Measurements from ENCODE around the gene KSR2.
"Not testable (repeated sequence)": the region's sequence is repeated elsewhere in the genome, so short reads cannot be mapped to it uniquely, and the experiment has no call there.

KSR2 gene

GRCh38 chr12:117967512-117967911, 1.3 kb downstream of the KSR2 start:
- no peak for DNase-seq (ENCODE audit: low spot score)

- no peak for DNase-seq (ENCODE audit: low spot score)
Observed at GRCh38 chr12:117967043-117967442, 1.7 kb downstream of the KSR2 start.

- no peak for DNase-seq (ENCODE audit: low spot score)
Observed at GRCh38 chr12:117966511-117966910, 2.3 kb downstream of the KSR2 start.

DNA sequence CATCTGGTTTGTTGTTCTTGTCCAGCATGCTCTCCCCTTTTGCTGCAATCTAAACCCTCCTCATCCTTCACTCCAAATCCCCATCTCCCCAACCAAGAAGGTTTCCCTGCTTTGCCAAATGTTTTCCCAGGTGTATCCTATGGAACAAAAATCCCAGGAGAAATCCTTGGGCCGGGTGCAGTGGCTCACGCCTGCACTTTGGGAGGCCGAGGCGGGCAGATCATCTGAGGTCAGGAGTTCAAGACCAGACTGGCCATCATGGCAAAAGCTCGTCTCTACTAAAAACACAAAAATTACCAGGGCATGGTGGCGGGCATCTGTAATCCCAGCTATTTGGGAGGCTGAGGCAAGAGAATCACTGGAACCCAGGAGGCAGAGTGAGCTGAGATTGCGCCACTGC, 5.0 kb downstream of the KSR2 start:
- no peak for DNase-seq (ENCODE audit: low spot score)

- no peak for DNase-seq (ENCODE audit: low spot score)
Observed at GRCh38 chr12:117936722-117937484, 31.9 kb downstream of the KSR2 start.

GRCh38 chr12:117933545-117933944, 35.2 kb downstream of the KSR2 start:
- no peak for DNase-seq (ENCODE audit: low spot score)

DNA sequence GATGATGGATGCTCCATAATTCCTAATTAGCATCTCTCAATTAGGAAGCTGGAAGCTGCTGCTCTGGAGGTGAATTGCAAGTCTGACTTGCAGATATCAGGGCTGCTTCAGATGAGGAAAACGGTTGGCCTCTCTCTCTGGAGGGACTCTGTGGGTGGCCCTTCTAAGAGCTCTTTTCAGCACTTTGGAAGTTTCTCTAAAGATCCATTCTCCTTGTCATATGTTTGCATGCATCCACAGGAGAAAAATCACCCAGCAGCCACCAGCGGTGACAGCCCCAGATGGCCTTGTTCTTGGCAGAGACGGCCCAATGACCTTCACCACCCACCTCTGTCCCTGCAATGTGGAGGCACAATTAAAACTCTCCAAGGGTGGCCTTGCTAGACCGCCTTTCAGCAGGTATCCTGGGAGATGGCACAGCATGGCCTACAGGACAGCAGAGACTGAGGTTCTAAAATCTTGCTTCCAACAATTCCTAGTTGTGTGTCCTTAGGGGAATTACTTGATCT, 42.3 kb downstream of the KSR2 start:
- no peak for DNase-seq (ENCODE audit: low spot score)

DNA sequence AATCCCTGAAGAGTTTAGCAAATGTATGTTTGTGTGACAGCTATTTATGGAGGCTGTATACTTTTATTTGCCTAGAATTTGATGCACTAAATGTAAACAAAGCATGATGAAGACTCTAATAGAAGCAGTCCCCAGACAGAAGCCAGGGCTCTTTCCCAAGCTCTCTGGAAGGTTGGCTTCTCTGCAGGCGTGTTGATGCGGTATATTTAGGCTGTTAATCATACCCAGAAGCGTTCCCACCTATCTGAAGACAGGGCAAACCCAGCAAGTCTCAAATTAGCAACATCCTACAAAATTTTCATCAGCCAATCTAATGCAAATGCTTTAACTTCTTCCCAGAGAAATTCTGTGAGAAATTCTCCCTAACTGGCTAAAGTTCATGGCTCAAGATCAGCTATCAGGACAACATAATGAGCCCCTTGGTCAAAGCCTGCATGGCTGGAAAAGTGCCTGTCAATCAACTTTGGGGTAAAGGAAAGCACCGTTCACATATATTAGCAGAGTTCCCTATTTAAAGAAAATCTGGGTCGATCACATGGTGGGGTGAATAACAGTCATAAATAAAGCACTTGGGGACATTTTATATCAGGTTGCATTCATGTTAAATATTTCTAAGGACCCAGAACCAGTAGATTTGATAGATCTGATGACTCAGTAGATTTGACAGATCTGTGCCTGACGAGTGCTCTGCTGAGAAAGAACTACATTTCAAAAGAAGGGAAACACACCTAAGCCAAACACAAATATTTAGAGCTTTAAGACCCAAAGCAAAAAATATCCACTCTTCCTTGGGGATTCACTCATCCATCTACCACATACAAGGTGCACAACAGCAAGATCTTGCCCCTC, 46.6 kb downstream of the KSR2 start:
- no peak for DNase-seq (ENCODE audit: low spot score)

DNA sequence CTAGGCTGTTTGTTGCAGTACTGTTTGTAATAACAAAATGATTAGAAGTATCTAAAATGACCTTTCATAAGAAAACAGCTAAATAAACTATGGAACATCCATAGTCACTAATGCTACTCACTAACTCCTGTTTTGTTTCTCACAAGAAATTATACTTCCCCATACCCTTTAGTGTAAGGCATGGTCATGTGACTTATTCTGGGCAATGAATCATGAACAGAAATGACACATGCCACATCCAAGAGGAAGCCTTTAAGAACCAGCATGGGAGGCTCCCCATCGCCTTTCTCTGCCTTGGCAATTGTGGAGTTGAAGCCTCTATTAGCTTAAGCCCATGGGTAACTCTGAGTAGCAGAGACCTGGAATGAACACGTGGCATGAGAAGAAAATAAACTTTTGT, 49.3 kb downstream of the KSR2 start:
- no peak for DNase-seq (ENCODE audit: low spot score)

GRCh38 chr12:117914686-117915085, 54.1 kb downstream of the KSR2 start:
- no peak for DNase-seq (ENCODE audit: low spot score)

GRCh38 chr12:117912756-117913155, 56.0 kb downstream of the KSR2 start:
- DNase-seq (ENCODE audit: low spot score): no peak

GRCh38 chr12:117908411-117908810, 60.4 kb downstream of the KSR2 start:
- DNase-seq (ENCODE audit: low spot score): no peak

GRCh38 chr12:117907108-117907689, 61.6 kb downstream of the KSR2 start:
- DNase-seq (ENCODE audit: low spot score): no peak

- no peak for DNase-seq (ENCODE audit: low spot score)
Observed at GRCh38 chr12:117904051-117904450, 64.7 kb downstream of the KSR2 start.

DNA sequence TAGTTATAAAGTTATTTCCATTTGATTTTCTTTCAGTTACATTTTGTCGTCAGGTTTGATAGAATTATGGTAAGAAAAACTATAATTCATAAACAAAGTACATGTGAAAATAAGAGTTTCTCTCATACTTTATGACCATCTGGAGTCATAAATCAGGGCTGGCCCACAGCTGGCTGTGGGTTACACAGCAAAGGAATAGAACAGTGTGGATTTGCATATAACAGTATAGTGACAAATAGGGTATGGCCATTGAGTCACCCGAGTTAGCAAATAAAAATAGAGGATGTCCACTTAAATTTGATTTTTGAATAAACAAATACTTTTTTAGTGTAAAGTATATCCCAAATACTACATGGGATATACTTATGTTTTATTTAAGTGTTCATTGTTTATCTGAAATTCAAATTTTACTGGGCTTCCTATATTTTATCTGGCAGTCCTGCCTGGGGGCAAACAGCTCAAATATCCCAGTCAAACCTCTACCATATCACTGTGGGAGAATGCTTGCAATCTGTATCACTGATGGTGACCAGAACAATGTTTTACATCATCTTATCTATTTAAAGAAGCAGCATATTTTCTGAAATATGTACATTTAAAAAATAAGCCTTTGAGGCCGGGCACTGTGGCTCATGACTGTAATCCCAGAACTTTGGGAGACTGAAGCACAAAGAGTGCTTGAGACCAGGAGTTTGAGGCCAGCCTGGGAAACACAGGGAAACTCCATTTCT, 65.5 kb downstream of the KSR2 start:
- DNase-seq (ENCODE audit: low spot score): no peak

- DNase-seq (ENCODE audit: low spot score): no peak
Observed at GRCh38 chr12:117901631-117902030, 67.2 kb downstream of the KSR2 start.

GRCh38 chr12:117900561-117900960, 68.2 kb downstream of the KSR2 start:
- DNase-seq (ENCODE audit: low spot score): no peak

DNA sequence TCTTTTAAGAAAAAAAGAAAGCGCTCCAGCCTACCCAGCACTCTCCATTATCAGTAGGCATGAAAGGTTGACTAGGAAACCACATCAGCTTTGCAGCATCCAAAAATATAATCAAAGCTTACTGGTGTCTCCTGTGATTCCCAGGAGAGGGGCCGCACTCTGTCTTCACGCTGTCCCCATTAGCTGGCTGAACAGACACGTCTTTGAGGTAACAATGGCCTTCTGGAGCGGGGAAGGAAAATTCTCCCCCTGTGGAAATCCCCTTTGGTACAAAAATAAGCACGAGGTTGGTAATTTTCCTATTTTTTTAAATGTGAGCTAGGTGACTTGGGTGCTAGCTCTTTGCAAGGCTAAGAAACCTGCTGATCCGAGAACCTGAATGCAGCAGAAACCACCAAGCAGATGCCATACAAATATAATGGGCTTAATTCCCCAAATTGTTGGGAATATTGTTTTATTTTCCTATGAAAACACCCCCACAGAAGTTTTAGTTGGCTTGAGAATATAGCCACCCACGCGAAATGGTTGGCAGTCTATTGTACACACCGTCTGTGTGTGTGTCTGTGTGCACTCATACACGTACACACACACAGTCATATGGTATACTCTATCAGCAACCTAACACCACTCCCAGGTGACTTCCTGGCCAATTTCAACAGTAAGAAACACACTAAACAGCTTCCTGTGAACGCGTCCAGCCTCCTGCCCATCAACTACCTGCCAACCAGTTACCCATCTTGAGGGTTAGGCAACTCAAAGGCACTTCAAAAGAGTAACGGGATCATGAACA, 71.2 kb downstream of the KSR2 start:
- no peak for DNase-seq (ENCODE audit: low spot score)

DNA sequence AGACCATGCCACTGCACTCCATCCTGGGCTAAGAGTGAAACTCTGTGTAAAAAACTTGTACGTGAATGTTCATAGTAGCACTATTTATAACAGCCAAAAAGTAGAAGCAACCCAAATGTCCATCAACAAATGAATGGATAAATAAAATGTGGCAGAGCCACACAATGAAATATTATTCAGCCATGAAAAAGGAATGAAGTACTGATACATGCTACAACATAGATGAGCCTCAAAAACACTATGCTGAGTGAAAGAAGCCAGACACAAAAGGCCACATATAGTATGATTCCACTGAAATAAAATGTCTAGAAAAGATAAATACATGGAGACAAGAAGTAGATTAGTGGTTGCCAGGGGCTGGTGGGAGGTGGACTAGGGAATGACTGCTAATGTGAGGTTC, 72.8 kb downstream of the KSR2 start:
- DNase-seq (ENCODE audit: low spot score): no peak

DNA sequence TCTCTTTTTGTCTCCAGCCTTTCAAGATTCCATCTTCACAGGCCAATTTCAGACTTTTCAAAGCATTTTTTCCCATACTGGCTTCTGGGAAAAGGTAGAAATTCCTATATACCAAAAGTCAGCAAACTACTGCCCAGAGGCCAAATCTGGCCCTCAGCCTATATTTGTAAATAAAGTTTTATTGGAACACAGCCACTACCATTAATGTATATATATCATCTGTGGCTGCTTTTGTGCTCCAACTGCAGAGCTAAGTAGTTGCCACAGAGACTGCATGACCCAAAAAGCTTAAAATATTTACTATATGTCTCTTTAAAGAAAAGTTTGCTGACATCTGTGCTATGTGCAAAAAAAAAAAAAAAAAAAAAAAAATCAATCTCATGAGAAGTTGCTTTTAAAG, 76.3 kb downstream of the KSR2 start:
- no peak for DNase-seq (ENCODE audit: low spot score)

GRCh38 chr12:117891265-117891664, 77.5 kb downstream of the KSR2 start:
- not testable (repeated sequence) for DNase-seq (ENCODE audit: low spot score)

Measured in hematopoietic multipotent progenitor cell treated with erythropoietin and hydrocortisone succinate and interleukin-3 and kit ligand, for 17 days (in vitro differentiated cells).